SK-N-SH treated with all-trans-retinoic acid at 6 μM for 48 hours (cell line): ENCODE data around the gene SLC6A3.

Experiments
- ATAC-seq: fragments of 200-7000 bp; cut with Tn5 transposase; 3 replicates; pipeline ENCODE4 v1.9.1; 2020; ENCODE audit warnings: mild to moderate bottlenecking, moderate library complexity
- ARNTL ChIP-seq: fragments of 450-650 bp; formaldehyde crosslinking; IDR thresholded peaks from 2 replicates; pipeline ENCODE4 v1.5.0; 2020; ENCODE audit warnings: low read depth, mild to moderate bottlenecking, moderate library complexity, borderline replicate concordance
- CREB5 ChIP-seq: fragments of 250-450 bp; sonication (Bioruptor Pico); IDR thresholded peaks from 2 replicates; pipeline ENCODE4 v1.5.1; 2020; ENCODE audit warnings: low read depth, mild to moderate bottlenecking, moderate library complexity
- CSDC2 ChIP-seq: fragments of 250-450 bp; sonication (Bioruptor Pico); IDR thresholded peaks from 2 replicates; pipeline ENCODE4 v1.5.0; 2020; ENCODE audit warnings: mild to moderate bottlenecking, moderate library complexity
- ESRRG ChIP-seq: fragments of 250-450 bp; sonication (Bioruptor Pico); IDR thresholded peaks from 2 replicates; pipeline ENCODE4 v1.6.1; 2021; ENCODE audit warnings: mild to moderate bottlenecking
- OSR1 ChIP-seq: fragments of 250-450 bp; sonication (Bioruptor Pico); IDR thresholded peaks from 2 replicates; pipeline ENCODE4 v1.8.0; 2022; ENCODE audit warnings: moderate library complexity, mild to moderate bottlenecking, inconsistent platforms
- PATZ1 ChIP-seq: fragments of 250-450 bp; sonication (Bioruptor Pico); IDR thresholded peaks from 2 replicates; pipeline ENCODE4 v1.8.0; 2020; ENCODE audit warnings: mild to moderate bottlenecking, moderate library complexity, borderline replicate concordance
- POU6F1 ChIP-seq: fragments of 250-450 bp; sonication (Bioruptor Pico); IDR thresholded peaks from 2 replicates; pipeline ENCODE4 v1.8.0; 2021; ENCODE audit warnings: low read depth, mild to moderate bottlenecking, moderate library complexity, borderline replicate concordance
- RARB ChIP-seq: fragments of 250-450 bp; sonication (Bioruptor Pico); IDR thresholded peaks from 2 replicates; pipeline ENCODE4 v1.8.0; 2021; ENCODE audit warnings: mild to moderate bottlenecking, moderate library complexity
- TCF4 ChIP-seq: fragments of 250-450 bp; sonication (Bioruptor Pico); IDR thresholded peaks from 2 replicates; pipeline ENCODE4 v1.8.0; 2021; ENCODE audit warnings: mild to moderate bottlenecking, moderate library complexity, borderline replicate concordance
- TOX ChIP-seq: fragments of 250-450 bp; sonication (Bioruptor Pico); IDR thresholded peaks from 2 replicates; pipeline ENCODE4 v1.8.0; 2021; ENCODE audit warnings: mild to moderate bottlenecking, moderate library complexity, borderline replicate concordance
- TSHZ2 ChIP-seq: fragments of 250-450 bp; sonication (Bioruptor Pico); IDR thresholded peaks from 2 replicates; pipeline ENCODE4 v1.5.0; 2020; ENCODE audit warnings: mild to moderate bottlenecking, moderate library complexity
- ZFP3 ChIP-seq: fragments of 250-450 bp; sonication (Bioruptor Pico); IDR thresholded peaks from 2 replicates; pipeline ENCODE4 v1.5.0; 2020; ENCODE audit warnings: mild to moderate bottlenecking, moderate library complexity
- ZFP30 ChIP-seq: fragments of 450-650 bp; formaldehyde crosslinking; IDR thresholded peaks from 2 replicates; pipeline ENCODE4 v1.5.0; 2022; ENCODE audit warnings: mild to moderate bottlenecking, moderate library complexity
- ZNF565 ChIP-seq: fragments of 450-650 bp; formaldehyde crosslinking; conservative IDR thresholded peaks from 2 replicates; pipeline ENCODE4 v1.5.0; 2020; ENCODE audit warnings: low read depth, mild to moderate bottlenecking, moderate library complexity
- ZNF70 ChIP-seq: fragments of 450-650 bp; formaldehyde crosslinking; IDR thresholded peaks from 2 replicates; pipeline ENCODE4 v1.5.0; 2020; ENCODE audit warnings: mild to moderate bottlenecking, moderate library complexity

The SLC6A3 gene

GRCh38 chr5:1449081-1449630 lies 3.9 kb upstream of the SLC6A3 start:
- ATAC-seq: no peak
- TF ChIP-seq ZNF70 (CRISPR knock-in tag) (no peak), ESRRG (CRISPR knock-in tag) (no peak), ZNF565 (CRISPR knock-in tag) (no peak), POU6F1 (no peak), PATZ1 (CRISPR knock-in tag) (no peak), TCF4 (CRISPR knock-in tag) (no peak), OSR1 (CRISPR knock-in tag) (no peak), TSHZ2 (CRISPR knock-in tag) (no peak)
- TF ChIP-seq, all 23 proteins: peak for 0

GRCh38 chr5:1448511-1449011 lies 3.3 kb upstream of the SLC6A3 start:
- no peak for ATAC-seq
- TF ChIP-seq ESRRG (CRISPR knock-in tag) (no peak), PATZ1 (CRISPR knock-in tag) (no peak), CSDC2 (no peak), ZFP3 (CRISPR knock-in tag) (no peak), RARB (CRISPR knock-in tag) (no peak), ARNTL (CRISPR knock-in tag) (no peak), TOX (CRISPR knock-in tag) (no peak), TSHZ2 (CRISPR knock-in tag) (no peak), ZFP30 (CRISPR knock-in tag) (no peak), ZNF565 (CRISPR knock-in tag) (no peak), CREB5 (CRISPR knock-in tag) (no peak)
